D721Med (cell line): Measurements from ENCODE around the gene ITPR2.

Experiments used
- DNase-seq: peaks from one replicate; pipeline ENCODE4 v3.0.0; 2011; ENCODE audit warnings: low spot score; ENCODE audit not compliant: insufficient read length
- FAIRE-seq: peaks from 2 replicates; lab custom pipeline; 2011; peaks lifted over from hg19 to GRCh38; lab: Jason Lieb, UNC
- TF ChIP-seq, protein P1 (sequence below): IDR thresholded peaks from 2 replicates; pipeline ENCODE4 v1.5.1; 2012; ENCODE audit warnings: mild to moderate bottlenecking, control low read depth; ENCODE audit not compliant: insufficient read depth; ENCODE audit errors: missing control alignments

ITPR2 gene

DNA sequence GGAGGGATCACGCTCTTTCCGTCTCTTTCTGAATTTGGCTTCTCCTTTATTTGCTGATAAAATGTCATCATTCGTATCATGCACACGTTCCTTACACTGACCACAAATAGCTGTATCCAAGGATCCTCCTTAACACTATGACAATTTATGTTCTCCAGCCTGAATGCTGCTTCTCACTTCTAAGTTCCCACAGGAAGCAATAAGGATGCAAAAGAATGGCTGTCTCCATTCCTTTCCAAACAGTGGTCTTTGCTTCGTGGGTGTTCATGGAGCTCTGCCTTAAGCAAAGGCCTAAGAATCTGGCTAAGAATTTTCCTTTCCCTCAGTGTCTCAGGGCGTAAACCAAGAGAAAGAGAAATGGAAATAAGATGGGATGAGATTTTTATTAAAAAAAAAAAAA lies 200.2 kb downstream of the ITPR2 start:
- no peak for FAIRE-seq
- TF ChIP-seq, protein P1, sequence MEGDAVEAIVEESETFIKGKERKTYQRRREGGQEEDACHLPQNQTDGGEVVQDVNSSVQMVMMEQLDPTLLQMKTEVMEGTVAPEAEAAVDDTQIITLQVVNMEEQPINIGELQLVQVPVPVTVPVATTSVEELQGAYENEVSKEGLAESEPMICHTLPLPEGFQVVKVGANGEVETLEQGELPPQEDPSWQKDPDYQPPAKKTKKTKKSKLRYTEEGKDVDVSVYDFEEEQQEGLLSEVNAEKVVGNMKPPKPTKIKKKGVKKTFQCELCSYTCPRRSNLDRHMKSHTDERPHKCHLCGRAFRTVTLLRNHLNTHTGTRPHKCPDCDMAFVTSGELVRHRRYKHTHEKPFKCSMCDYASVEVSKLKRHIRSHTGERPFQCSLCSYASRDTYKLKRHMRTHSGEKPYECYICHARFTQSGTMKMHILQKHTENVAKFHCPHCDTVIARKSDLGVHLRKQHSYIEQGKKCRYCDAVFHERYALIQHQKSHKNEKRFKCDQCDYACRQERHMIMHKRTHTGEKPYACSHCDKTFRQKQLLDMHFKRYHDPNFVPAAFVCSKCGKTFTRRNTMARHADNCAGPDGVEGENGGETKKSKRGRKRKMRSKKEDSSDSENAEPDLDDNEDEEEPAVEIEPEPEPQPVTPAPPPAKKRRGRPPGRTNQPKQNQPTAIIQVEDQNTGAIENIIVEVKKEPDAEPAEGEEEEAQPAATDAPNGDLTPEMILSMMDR, result no peak
- no peak for DNase-seq

DNA sequence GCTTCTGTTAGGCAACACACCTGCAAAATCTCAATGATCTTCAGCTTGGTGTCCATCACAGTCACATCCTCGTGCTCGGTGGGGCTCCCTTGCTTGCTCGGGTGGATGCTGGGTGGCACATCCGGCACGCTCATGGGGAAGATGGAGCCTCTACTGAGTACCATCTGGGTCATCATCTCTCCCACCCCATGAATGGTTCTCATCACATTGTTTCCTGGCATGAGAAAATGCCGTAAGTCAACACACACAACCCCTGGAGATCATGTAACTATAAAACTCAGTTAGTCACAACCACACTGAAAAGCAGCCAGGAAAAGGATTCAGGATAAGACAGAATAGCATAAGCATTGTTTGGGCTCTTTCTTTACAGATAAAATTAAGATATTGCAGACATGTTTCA lies 201.1 kb downstream of the ITPR2 start:
- DNase-seq (no peak), FAIRE-seq (no peak)
- TF ChIP-seq, protein P1, result no peak

DNA sequence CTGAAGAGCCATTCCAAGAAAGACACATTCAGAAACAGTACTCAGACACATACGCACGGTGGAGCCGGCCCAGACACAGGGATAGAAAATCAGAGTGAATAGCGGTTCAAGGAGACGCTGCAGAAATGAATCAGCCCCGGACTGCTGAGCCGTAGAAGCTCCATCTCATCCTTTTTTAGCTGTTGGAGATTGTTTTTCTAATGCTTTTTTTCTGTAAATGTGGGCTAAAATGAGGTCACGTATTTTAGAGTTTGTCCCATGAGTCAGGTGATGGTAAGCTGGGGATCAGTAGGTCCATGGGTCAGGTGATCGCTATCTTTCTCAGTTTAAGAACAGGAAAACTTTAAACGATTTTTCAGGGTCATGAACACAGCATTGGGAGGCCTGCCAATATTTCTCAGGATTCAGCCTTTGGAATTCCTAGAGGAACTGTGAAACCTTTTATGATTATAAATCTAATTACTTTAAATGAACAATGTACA lies 202.4 kb downstream of the ITPR2 start:
- DNase-seq (no peak), FAIRE-seq (no peak)
- TF ChIP-seq, protein P1, result no peak

DNA sequence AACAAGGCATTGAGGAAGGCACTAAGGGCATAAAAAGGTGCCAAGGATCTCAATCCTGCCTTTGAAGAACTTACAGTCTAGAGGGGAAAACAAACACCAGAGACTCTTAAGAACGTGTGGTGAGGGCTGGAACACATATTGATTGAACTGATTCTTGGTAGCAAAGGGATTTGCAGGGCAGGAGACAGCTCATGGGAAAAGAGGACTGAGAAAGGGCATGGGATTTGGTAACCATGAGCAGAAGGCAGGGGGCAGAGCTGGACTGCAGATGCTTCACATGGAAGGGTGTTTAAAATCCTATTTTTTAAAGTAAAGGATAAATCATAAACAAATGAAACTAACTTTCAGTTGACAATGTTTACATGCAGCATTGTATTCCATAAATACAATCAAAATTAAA lies 203.1 kb downstream of the ITPR2 start:
- FAIRE-seq, result no peak
- no peak for DNase-seq
- TF ChIP-seq, protein P1, result peak; percentile 11

DNA sequence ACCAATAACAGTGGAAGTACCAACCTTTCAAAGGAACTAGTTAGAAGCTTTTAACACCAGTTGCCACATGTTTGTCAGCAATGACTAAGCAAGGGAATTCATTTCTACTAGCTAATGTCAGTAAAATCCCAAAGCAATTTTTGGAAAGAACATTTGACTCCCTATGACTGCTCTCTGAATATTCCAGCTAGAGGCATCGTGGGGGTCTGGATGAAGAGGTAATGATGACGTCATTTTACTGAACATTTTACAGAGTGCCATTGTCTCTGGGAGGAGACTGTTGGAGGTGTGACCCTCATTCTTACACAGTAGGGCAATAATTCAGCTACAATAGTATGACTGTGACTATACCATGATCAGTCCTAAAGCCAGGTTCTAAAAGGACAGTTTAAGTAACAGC lies 204.8 kb downstream of the ITPR2 start:
- DNase-seq (no peak), FAIRE-seq (no peak)
- TF ChIP-seq, protein P1, result no peak

DNA sequence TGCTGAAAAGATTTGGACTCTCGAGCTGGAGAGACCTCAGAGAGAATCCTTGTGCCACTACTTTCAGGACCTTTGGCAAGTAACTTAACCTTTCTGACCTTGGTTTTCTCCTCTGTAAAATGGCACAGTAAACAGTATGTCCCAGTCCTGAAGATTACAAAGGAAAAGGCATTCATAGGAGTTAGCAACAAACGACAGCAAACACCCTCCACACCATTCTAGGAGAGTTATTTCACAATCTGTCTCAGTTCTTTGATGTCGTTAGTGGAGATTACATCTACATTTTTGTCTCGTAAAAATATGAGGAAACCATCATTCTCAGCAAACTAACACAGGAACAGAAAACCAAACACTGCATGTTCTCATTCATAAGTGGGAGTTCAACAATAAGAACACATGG lies 205.7 kb downstream of the ITPR2 start:
- no peak for FAIRE-seq
- DNase-seq, result no peak
- TF ChIP-seq, protein P1, result no peak

DNA sequence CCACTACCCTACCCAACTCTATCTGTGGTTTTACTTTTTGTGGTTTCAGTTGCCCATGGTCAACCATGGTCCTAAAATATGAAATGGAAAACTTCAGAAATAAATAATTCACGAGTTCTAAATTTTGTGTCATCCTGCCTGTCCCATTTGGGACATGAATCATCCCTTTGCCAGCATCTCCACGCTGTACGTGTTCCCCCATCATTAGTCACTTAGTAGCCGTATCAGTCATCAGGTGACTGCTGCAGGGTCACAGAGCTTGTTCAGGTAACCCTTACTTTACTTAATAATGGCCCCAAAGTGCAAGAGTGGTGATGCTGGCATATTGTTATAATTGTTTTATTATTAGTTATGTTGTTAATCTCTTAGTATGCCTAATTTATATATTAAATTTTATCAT lies 209.9 kb downstream of the ITPR2 start:
- FAIRE-seq (no peak), DNase-seq (no peak)
- TF ChIP-seq, protein P1, result no peak
